IMR-90 (cell line): ENCODE data around the gene PEX19. TPM values are rescaled to one million over a fixed set of nuclear protein-coding genes. Genes with fewer than 3 reads are reported as not detected.

ENCODE experiments used
- ATAC-seq: fragments of 200-7000 bp; cut with Tn5 transposase; 2 replicates; pipeline ENCODE4 v1.9.1; 2020; ENCODE audit warnings: low read depth, mild to moderate bottlenecking, moderate library complexity
- BruUV-seq: library from RNA; stranded (reverse); fragments of 400-500 nt; replicated peaks from 2 replicates; lab custom pipeline; 2021; lab: Mats Ljungman, UMichigan
- CTCF ChIA-PET: fragments of 300-600 bp; formaldehyde crosslinking; extraction: SDS; loops from one replicate; lab custom pipeline; 2021; ENCODE audit warnings: antibody characterized with exemption; lab: Yijun Ruan, JAX
- POLR2A ChIA-PET: fragments of 300-600 bp; sonication (Branson Sonifier 250); formaldehyde crosslinking; loops from one replicate; lab custom pipeline; 2022; ENCODE audit warnings: antibody characterized with exemption; ENCODE audit not compliant: unreplicated experiment; lab: Charles Lee
- DNase-seq: peaks from one replicate; pipeline ENCODE4 v3.0.0; 2013
- H2AFZ ChIP-seq: replicated peaks from 2 replicates; pipeline ENCODE3; 2013; ENCODE audit warnings: low read length, mild to moderate bottlenecking; ENCODE audit not compliant: poor library complexity
- H2AK5ac ChIP-seq: 2 replicates; pipeline ENCODE4 v1.6.1; 2013; ENCODE audit warnings: low read depth, low read length, inconsistent platforms
- H2AK9ac ChIP-seq: replicated peaks from 2 replicates; pipeline ENCODE3; 2013; ENCODE audit warnings: mild to moderate bottlenecking, low read depth, low read length, moderate library complexity; ENCODE audit not compliant: poor library complexity
- H2BK120ac ChIP-seq: 2 replicates; pipeline ENCODE4 v1.6.1; 2013; ENCODE audit warnings: low read depth, low read length, inconsistent platforms
- H2BK15ac ChIP-seq: 3 replicates; pipeline ENCODE4 v1.6.1; 2013; ENCODE audit warnings: low read depth, low read length, inconsistent platforms
- H2BK20ac ChIP-seq: 2 replicates; pipeline ENCODE4 v1.6.1; 2013; ENCODE audit warnings: low read depth, mild to moderate bottlenecking, inconsistent platforms, low read length, moderate library complexity
- H2BK5ac ChIP-seq: 2 replicates; pipeline ENCODE4 v1.6.1; 2013; ENCODE audit warnings: mild to moderate bottlenecking, low read depth, low read length, inconsistent platforms; ENCODE audit not compliant: poor library complexity, severe bottlenecking
- H3K14ac ChIP-seq: replicated peaks from 2 replicates; pipeline ENCODE4 v1.6.1; 2013; ENCODE audit warnings: low read depth, low read length, inconsistent platforms
- H3K18ac ChIP-seq: 2 replicates; pipeline ENCODE4 v1.6.1; 2013; ENCODE audit warnings: low read depth, low read length, control low read depth
- H3K23ac ChIP-seq: 2 replicates; pipeline ENCODE4 v1.6.1; 2013; ENCODE audit warnings: low read depth, low read length, inconsistent platforms
- H3K27ac ChIP-seq: 2 replicates; pipeline ENCODE4 v1.5.1; 2013; ENCODE audit warnings: mild to moderate bottlenecking, control low read depth, low read length; ENCODE audit not compliant: insufficient read depth
- H3K27me3 ChIP-seq: 2 replicates; pipeline ENCODE4 v1.6.1; 2013; ENCODE audit warnings: low read length; ENCODE audit not compliant: control insufficient read depth, insufficient read depth
- H3K36me3 ChIP-seq: 2 replicates; pipeline ENCODE4 v1.6.1; 2013; ENCODE audit warnings: low read length, mixed read lengths; ENCODE audit not compliant: control insufficient read depth, insufficient read depth
- H3K4ac ChIP-seq: 2 replicates; pipeline ENCODE4 v1.6.1; 2013; ENCODE audit warnings: low read depth, low read length, inconsistent platforms
- H3K4me1 ChIP-seq: 2 replicates; pipeline ENCODE4 v1.6.1; 2013; ENCODE audit warnings: low read length, mixed read lengths; ENCODE audit not compliant: control insufficient read depth, insufficient read depth
- H3K4me2 ChIP-seq: 2 replicates; pipeline ENCODE4 v1.6.1; 2013; ENCODE audit warnings: low read depth, mild to moderate bottlenecking, control low read depth, low read length, moderate library complexity
- H3K4me3 ChIP-seq: 2 replicates; pipeline ENCODE4 v1.5.1; 2013; ENCODE audit warnings: low read depth, mild to moderate bottlenecking, control low read depth, low read length, moderate library complexity; ENCODE audit not compliant: insufficient read depth
- H3K56ac ChIP-seq: 2 replicates; pipeline ENCODE4 v1.6.1; 2013; ENCODE audit warnings: low read length, inconsistent platforms; ENCODE audit not compliant: insufficient read depth; ENCODE audit errors: extremely low read depth
- H3K79me1 ChIP-seq, 2 experiments: 2 replicates each; pipeline ENCODE4 v1.6.1; 2013; ENCODE audit warnings: low read length in 2 of 2, inconsistent platforms in 1 of 2, low read depth in 1 of 2
- H3K9ac ChIP-seq: 2 replicates; pipeline ENCODE4 v1.6.1; 2013; ENCODE audit warnings: low read depth, low read length, control low read depth
- H3K9me1 ChIP-seq: 2 replicates; pipeline ENCODE4 v1.6.1; 2013; ENCODE audit warnings: low read length, inconsistent platforms; ENCODE audit not compliant: insufficient read depth
- H3K9me3 ChIP-seq: 2 replicates; pipeline ENCODE4 v1.6.1; 2013; ENCODE audit warnings: low read length; ENCODE audit not compliant: control insufficient read depth, insufficient read depth
- H4K20me1 ChIP-seq: 2 replicates; pipeline ENCODE4 v1.6.1; 2013; ENCODE audit warnings: low read length, inconsistent platforms; ENCODE audit not compliant: insufficient read depth
- H4K5ac ChIP-seq: 2 replicates; pipeline ENCODE4 v1.6.1; 2013; ENCODE audit warnings: mild to moderate bottlenecking, low read depth, low read length, control low read depth
- H4K8ac ChIP-seq, 2 experiments: 2 replicates each; pipeline ENCODE4 v1.6.1; 2013; ENCODE audit warnings: low read depth in 2 of 2, low read length in 2 of 2, control low read depth in 1 of 2, inconsistent platforms in 1 of 2
- H4K91ac ChIP-seq: 2 replicates; pipeline ENCODE4 v1.6.1; 2013; ENCODE audit warnings: low read depth, low read length, inconsistent platforms; ENCODE audit not compliant: insufficient read depth
- BHLHE40 ChIP-seq: fragments of 150-350 bp; IDR thresholded peaks from 2 replicates; pipeline ENCODE4 v1.6.1; 2016; ENCODE audit warnings: mild to moderate bottlenecking, low read depth, low read length
- CEBPB ChIP-seq: IDR thresholded peaks from 2 replicates; pipeline ENCODE4 v1.6.1; 2012; ENCODE audit warnings: low read depth, low read length, improper control_type of control experiment
- CHD1 ChIP-seq: IDR thresholded peaks from 2 replicates; pipeline ENCODE4 v1.6.1; 2012; ENCODE audit warnings: low read depth, low read length, improper control_type of control experiment
- CTCF ChIP-seq: conservative IDR thresholded peaks from 2 replicates; pipeline ENCODE4 v1.5.1; 2012; ENCODE audit warnings: mild to moderate bottlenecking, low read depth, low read length, improper control_type of control experiment
- ELK1 ChIP-seq: fragments of 150-350 bp; IDR thresholded peaks from 2 replicates; pipeline ENCODE4 v1.6.1; 2016; ENCODE audit warnings: low read depth, mild to moderate bottlenecking, low read length, moderate library complexity, borderline replicate concordance
- FOS ChIP-seq: fragments of 150-350 bp; IDR thresholded peaks from 2 replicates; pipeline ENCODE4 v1.6.1; 2016; ENCODE audit warnings: low read depth, low read length
- MAFK ChIP-seq: IDR thresholded peaks from 2 replicates; pipeline ENCODE4 v1.6.1; 2012; ENCODE audit warnings: low read depth, low read length, improper control_type of control experiment
- MAZ ChIP-seq: IDR thresholded peaks from 2 replicates; pipeline ENCODE4 v1.6.1; 2012; ENCODE audit warnings: low read depth, mild to moderate bottlenecking, low read length, improper control_type of control experiment, moderate library complexity, borderline replicate concordance
- MXI1 ChIP-seq: IDR thresholded peaks from 2 replicates; pipeline ENCODE4 v1.6.1; 2012; ENCODE audit warnings: low read depth, mild to moderate bottlenecking, low read length, moderate library complexity, borderline replicate concordance
- NFE2L2 ChIP-seq: fragments of 150-350 bp; IDR thresholded peaks from 2 replicates; pipeline ENCODE4 v1.6.1; 2016; ENCODE audit warnings: low read depth, mild to moderate bottlenecking, low read length
- POLR2A ChIP-seq: IDR thresholded peaks from 2 replicates; pipeline ENCODE4 v1.6.1; 2012; ENCODE audit warnings: mild to moderate bottlenecking, low read depth, low read length
- RAD21 ChIP-seq: IDR thresholded peaks from 2 replicates; pipeline ENCODE4 v1.6.1; 2012; ENCODE audit warnings: low read length, improper control_type of control experiment
- RCOR1 ChIP-seq: IDR thresholded peaks from 2 replicates; pipeline ENCODE4 v1.6.1; 2012; ENCODE audit warnings: mild to moderate bottlenecking, low read length, improper control_type of control experiment; ENCODE audit not compliant: insufficient replicate concordance
- RFX5 ChIP-seq: IDR thresholded peaks from 2 replicates; pipeline ENCODE4 v1.8.0; 2012; ENCODE audit warnings: low read depth, mild to moderate bottlenecking, low read length, moderate library complexity
- SMC3 ChIP-seq: fragments of 150-350 bp; IDR thresholded peaks from 2 replicates; pipeline ENCODE4 v1.6.1; 2016; ENCODE audit warnings: low read depth, mild to moderate bottlenecking, antibody characterized with exemption, low read length, moderate library complexity
- USF2 ChIP-seq: fragments of 150-350 bp; IDR thresholded peaks from 2 replicates; pipeline ENCODE4 v1.6.1; 2017; ENCODE audit warnings: mild to moderate bottlenecking, antibody characterized with exemption, low read length, low read depth
- WGBS, 2 experiments: methylation state at CpG; one replicate each; pipeline versions ENCODE4 v1.1.5 to v1.1.7; 2013; ENCODE audit warnings: missing lambda C conversion rate in 2 of 2; ENCODE audit not compliant: insufficient read length in 1 of 2; ENCODE audit errors: extremely low coverage in 2 of 2; 5-methylcytosine and 5-hydroxymethylcytosine counted together
- dilution Hi-C: fragments of 300-500 bp; cut with HindIII; formaldehyde crosslinking; loops from one replicate; pipeline ENCODE4 v1.14.3; 2018; ENCODE audit warnings: low sequenced_read_pairs; ENCODE audit not compliant: unreplicated experiment
- in situ Hi-C: fragments of 300-500 bp; cut with MboI; formaldehyde crosslinking; loops from 3 replicates; pipeline ENCODE4 v1.14.3; 2019; ENCODE audit warnings: low sequenced_read_pairs, inconsistent platforms, mixed read lengths
- intact Hi-C: fragments of 100-400 bp; cut with micrococcal nuclease; formaldehyde crosslinking; loops from 2 replicates; pipeline ENCODE4 v1.10.0; 2022
- polyA plus RNA-seq, 3 experiments: library from polyadenylated mRNA; depleted of rRNA; stranded (reverse); fragments of >200 nt; gene quantifications; 2 replicates each; pipeline ENCODE4 v1.2.3, GENCODE V29; 2012; ENCODE audit warnings: low replicate concordance in 1 of 3
- total RNA-seq: library from RNA; depleted of rRNA; stranded (reverse); fragments of >200 nt; gene quantifications from 2 replicates; pipeline ENCODE4 v1.2.3, GENCODE V29; 2012

Gene PEX19
- total and polyA plus RNA-seq, 2 of the 4 experiments (the other 2 are of a cell fraction): 44.5 to 67.7 TPM

GRCh38 chr1:160296036-160296435 lies 11.1 kb upstream of the PEX19 start:
- Histone ChIP-seq H3K56ac (no peak overlapping the region), H3K36me3 (peaks cover 79% of the 10 kb centered on the region), H3K9me1 (no peaks in the 10 kb centered on the region; the same call in 1 of the 2 replicates), H2BK120ac (no peak overlapping the region), H3K79me1 (peaks cover 33 to 34% of the 10 kb centered on the region in 2 experiments), H3K27ac (no peak overlapping the region), H3K4ac (no peak overlapping the region), H3K9ac (no peak overlapping the region), H3K4me2 (no peak overlapping the region), H4K5ac (no peak overlapping the region), H2BK15ac (no peak overlapping the region), H2AFZ (no peak overlapping the region), H3K18ac (no peak overlapping the region), H3K14ac (no peak overlapping the region), H3K4me3 (no peak overlapping the region), H2BK20ac (no peak overlapping the region), H2BK5ac (no peak overlapping the region), H3K23ac (no peak overlapping the region), H4K8ac (no peak overlapping the region), H2AK5ac (no peak overlapping the region), H3K9me3 (no peaks in the 10 kb centered on the region), H2AK9ac (no peak overlapping the region), H3K27me3 (no peaks in the 10 kb centered on the region), H4K91ac (no peak overlapping the region), H4K20me1 (peaks cover 25% of the 10 kb centered on the region; the same call in 1 of the 2 replicates), H3K4me1 (no peaks in the 10 kb centered on the region)
- intact Hi-C loops: loop anchor here (5.0 kb wide), 2 partner anchors 36 to 69 kb away; no protein-coding TSS in a partner anchor
- no CpG with 5 or more reads among the region's 1 CpG for WGBS, 2 experiments
- in situ Hi-C loops: loop anchor here (5.0 kb wide), 1 partner anchor 36 kb away; no protein-coding TSS in a partner anchor
- ChIA-PET POLR2A (no interaction called here), CTCF (no interaction called here)
- no TSS peak for BruUV-seq
- no peak for TF ChIP-seq BHLHE40
- TF ChIP-seq NFE2L2: no peak
- no peak for TF ChIP-seq CTCF
- no peak for TF ChIP-seq USF2
- no peak for TF ChIP-seq POLR2A
- no peak for TF ChIP-seq CEBPB
- TF ChIP-seq ELK1: no peak
- TF ChIP-seq RFX5: no peak
- no peak for TF ChIP-seq RCOR1
- no peak for TF ChIP-seq FOS
- TF ChIP-seq MAFK: no peak
- TF ChIP-seq MXI1: no peak
- TF ChIP-seq SMC3: no peak
- TF ChIP-seq MAZ: no peak
- TF ChIP-seq CHD1: no peak
- no peak for TF ChIP-seq RAD21
- dilution Hi-C loops: no loop called here
- no peak for DNase-seq
- ATAC-seq: no peak
